A549 (cell line): Measurements from ENCODE around the gene GATA6.

Experiments used
- BCL3 ChIP-seq: fragments of >200 bp; sonication (Bioruptor Twin); formaldehyde crosslinking; IDR thresholded peaks from 3 replicates; pipeline ENCODE4 v1.6.1; 2016
- CTCF ChIP-seq: fragments of >200 bp; sonication (Bioruptor Twin); formaldehyde crosslinking; IDR thresholded peaks from 3 replicates; pipeline ENCODE4 v1.5.1; 2016
- FOSL2 ChIP-seq, 2 experiments: fragments of 450-650 bp in 1 of 2; fragments of >200 bp in 1 of 2; sonication (Bioruptor Twin) in 1 of 2; formaldehyde crosslinking; IDR thresholded peaks; 2 replicates each; pipeline versions ENCODE4 v1.5.0 to v1.6.1; 2016 to 2020; ENCODE audit warnings: mild to moderate bottlenecking in 1 of 2, moderate library complexity in 1 of 2
- HDAC2 ChIP-seq: fragments of 200-600 bp; sonication (generic); IDR thresholded peaks from 2 replicates; pipeline ENCODE4 v1.6.1; 2016
- MAFK ChIP-seq: fragments of 450-650 bp; IDR thresholded peaks from 2 replicates; pipeline ENCODE4 v1.6.1; 2014; ENCODE audit not compliant: partially characterized antibody
- MYC ChIP-seq: IDR thresholded peaks from 2 replicates; pipeline ENCODE4 v1.6.1; 2012; ENCODE audit warnings: mild to moderate bottlenecking, inconsistent platforms, low read length, improper control_type of control experiment, borderline replicate concordance
- NFE2L2 ChIP-seq: fragments of 150-350 bp; conservative IDR thresholded peaks from 2 replicates; pipeline ENCODE4 v1.6.1; 2014; ENCODE audit warnings: low read length
- PBX3 ChIP-seq: IDR thresholded peaks from 2 replicates; pipeline ENCODE4 v1.6.1; 2012
- TP53 ChIP-seq: fragments of 250-450 bp; sonication (Bioruptor Pico); IDR thresholded peaks from 2 replicates; pipeline ENCODE4 v1.5.0; 2021; ENCODE audit warnings: mild to moderate bottlenecking, moderate library complexity
- ZSCAN20 ChIP-seq: fragments of 250-450 bp; sonication (Bioruptor Pico); IDR thresholded peaks from 2 replicates; pipeline ENCODE4 v1.8.0; 2022; ENCODE audit warnings: mild to moderate bottlenecking, moderate library complexity

GRCh38 chr18:22176420-22177326, 7.3 kb downstream of the GATA6 start:
- no peak for TF ChIP-seq FOSL2 (IDR thresholded peaks at IDR 0.05)
- no peak for TF ChIP-seq FOSL2 (CRISPR knock-in tag; IDR thresholded peaks at IDR 0.05)
- no peak for TF ChIP-seq HDAC2
- TF ChIP-seq PBX3, result no peak
- TF ChIP-seq CTCF, result no peak
- TF ChIP-seq MYC, result no peak
- no peak for TF ChIP-seq ZSCAN20 (CRISPR knock-in tag)
- no peak for TF ChIP-seq NFE2L2
- no peak for TF ChIP-seq BCL3
- TF ChIP-seq MAFK, result no peak
- no peak for TF ChIP-seq TP53 (CRISPR knock-in tag)
